Measurements from ENCODE around the gene BDKRB1.

BDKRB1 gene

GRCh38 chr14:96309896-96310330 lies 53.9 kb downstream of the BDKRB1 start:
- DNase-seq (ENCODE audit: low read depth) = no peak
- no peak overlapping the region for H3K4me3 ChIP-seq (ENCODE audit: low read depth, low read length)

- H3K4me3 ChIP-seq (ENCODE audit: low read depth, low read length) = no peak overlapping the region
- DNase-seq (ENCODE audit: low read depth) = no peak
Measured at GRCh38 chr14:96310906-96311305, 54.9 kb downstream of the BDKRB1 start.
